ENCODE results near the gene SMIM41. TPM values are rescaled to one million over a fixed set of nuclear protein-coding genes. Genes with fewer than 3 reads are reported as not detected.

The SMIM41 gene
- total and polyA plus RNA-seq, 10 donors = 0.64 to 8.1 (median 2.0) TPM

DNA sequence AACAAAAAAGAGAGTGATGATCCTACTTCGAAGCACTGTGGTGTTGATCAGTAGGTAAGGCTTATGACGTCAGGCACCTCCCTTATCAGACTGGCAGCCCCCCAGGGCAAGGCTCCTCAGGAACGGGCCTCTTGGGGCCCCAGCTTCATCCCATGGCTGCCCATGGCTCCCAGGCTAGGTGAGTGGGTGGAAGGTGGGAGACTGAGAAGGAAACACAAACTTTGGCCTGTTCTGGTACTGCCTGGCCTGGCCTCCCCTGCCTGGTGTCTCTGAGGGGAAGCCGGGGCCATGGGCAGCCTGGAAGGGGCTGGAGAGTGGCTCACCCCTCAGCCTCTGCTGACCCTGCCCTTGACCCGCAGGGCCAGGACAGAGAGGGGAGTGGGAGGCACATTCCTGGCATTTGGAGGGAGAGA lies 73.4 kb downstream of the SMIM41 start:
- TF ChIP-seq, protein P1, sequence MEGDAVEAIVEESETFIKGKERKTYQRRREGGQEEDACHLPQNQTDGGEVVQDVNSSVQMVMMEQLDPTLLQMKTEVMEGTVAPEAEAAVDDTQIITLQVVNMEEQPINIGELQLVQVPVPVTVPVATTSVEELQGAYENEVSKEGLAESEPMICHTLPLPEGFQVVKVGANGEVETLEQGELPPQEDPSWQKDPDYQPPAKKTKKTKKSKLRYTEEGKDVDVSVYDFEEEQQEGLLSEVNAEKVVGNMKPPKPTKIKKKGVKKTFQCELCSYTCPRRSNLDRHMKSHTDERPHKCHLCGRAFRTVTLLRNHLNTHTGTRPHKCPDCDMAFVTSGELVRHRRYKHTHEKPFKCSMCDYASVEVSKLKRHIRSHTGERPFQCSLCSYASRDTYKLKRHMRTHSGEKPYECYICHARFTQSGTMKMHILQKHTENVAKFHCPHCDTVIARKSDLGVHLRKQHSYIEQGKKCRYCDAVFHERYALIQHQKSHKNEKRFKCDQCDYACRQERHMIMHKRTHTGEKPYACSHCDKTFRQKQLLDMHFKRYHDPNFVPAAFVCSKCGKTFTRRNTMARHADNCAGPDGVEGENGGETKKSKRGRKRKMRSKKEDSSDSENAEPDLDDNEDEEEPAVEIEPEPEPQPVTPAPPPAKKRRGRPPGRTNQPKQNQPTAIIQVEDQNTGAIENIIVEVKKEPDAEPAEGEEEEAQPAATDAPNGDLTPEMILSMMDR (IDR thresholded peaks at IDR 0.05 in 8 of 11, conservative IDR thresholded peaks at IDR 0.05 in 3 of 11) = no peak
- TF ChIP-seq POLR2A (IDR thresholded peaks at IDR 0.05) (no peak), POLR2AphosphoS5 (IDR thresholded peaks at IDR 0.05) (no peak)
- intact Hi-C loops (cut with DNase I; ENCODE audit: low total_unique reads) = loop anchor here (10.0 kb wide), 1 partner anchor 832 kb away; no protein-coding TSS in a partner anchor
- H3K27me3 ChIP-seq (replicated peaks in 1 of 7) = peaks cover 0 to 23% (median 11%) of the 10 kb centered on the region in 7 donors
- peaks cover 3 to 34% (median 20%) of the 10 kb centered on the region in 6 donors for H3K4me1 ChIP-seq
- H3K4me3 ChIP-seq = no peak overlapping the region
- no peak overlapping the region for H3K27ac ChIP-seq
- DNase-seq = no peak
- H3K9me3 ChIP-seq = no peaks in the 10 kb centered on the region
- WGBS, 5 donors = 80 to 97% (median 88%) methylated on average over 5 of the region's 5 CpGs
- no peaks in the 10 kb centered on the region for H3K36me3 ChIP-seq

DNA sequence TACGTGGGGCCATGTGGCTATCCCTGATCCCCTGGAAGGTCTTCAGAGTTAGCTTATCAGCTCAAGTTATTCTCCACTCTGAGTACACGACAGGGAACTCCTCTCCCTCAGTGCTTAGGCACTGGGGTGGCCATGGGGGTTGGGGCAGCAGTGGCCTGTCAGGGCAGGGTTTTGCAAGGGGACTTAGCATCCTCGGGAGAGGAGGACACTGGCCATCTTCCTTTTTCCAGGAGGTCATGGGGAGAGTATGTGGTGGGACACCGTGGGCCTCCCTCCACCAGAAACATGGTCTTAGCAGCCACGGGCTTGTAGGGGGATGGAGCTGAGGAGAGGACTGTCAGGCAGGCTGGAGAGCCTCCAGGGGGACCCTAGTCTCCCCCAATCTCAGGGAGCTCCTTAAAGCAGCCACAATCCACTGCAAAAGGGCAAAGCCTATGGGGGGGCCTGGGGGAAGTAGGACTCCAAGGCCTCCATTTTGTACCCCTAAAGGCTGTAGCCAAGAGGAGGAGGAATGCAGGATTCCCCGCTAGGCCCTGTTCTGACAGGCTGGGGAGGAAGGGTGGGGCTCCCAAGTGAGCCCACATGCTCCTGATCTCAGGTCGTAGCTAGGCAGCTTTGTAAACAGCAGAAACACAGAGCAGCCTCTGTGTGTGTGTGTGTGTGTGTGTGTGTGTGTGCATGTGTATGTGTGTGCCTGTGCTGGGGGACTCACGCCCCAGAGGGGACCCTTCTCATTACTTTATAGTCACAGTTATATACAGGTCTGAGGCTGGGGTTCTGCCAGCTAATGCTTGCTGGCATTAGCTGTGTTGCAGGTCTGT lies 75.8 kb downstream of the SMIM41 start:
- peak; percentile 55 for DNase-seq
- intact Hi-C loops (cut with DNase I; ENCODE audit: low total_unique reads) = loop anchor here (5.0 to 10.0 kb wide), 2 partner anchors 727 to 830 kb away; no protein-coding TSS in a partner anchor
- Histone ChIP-seq H3K9me3 (no peaks in the 10 kb centered on the region), H3K4me1 (peaks cover 3 to 16% (median 10%) of the 10 kb centered on the region in 6 donors), H3K27me3 (replicated peaks in 1 of 7) (peaks cover 0 to 23% (median 11%) of the 10 kb centered on the region in 7 donors), H3K4me3 (no peak overlapping the region), H3K36me3 (no peaks in the 10 kb centered on the region), H3K27ac (no peak overlapping the region)
- no peak for TF ChIP-seq POLR2AphosphoS5 (IDR thresholded peaks at IDR 0.05)
- TF ChIP-seq, protein P1 (IDR thresholded peaks at IDR 0.05 in 8 of 11, conservative IDR thresholded peaks at IDR 0.05 in 3 of 11) = no peak
- no peak for TF ChIP-seq POLR2A (IDR thresholded peaks at IDR 0.05)
- 62 to 82% (median 66%) methylated on average over 6 to 8 of the region's 8 CpGs for WGBS, 5 donors

DNA sequence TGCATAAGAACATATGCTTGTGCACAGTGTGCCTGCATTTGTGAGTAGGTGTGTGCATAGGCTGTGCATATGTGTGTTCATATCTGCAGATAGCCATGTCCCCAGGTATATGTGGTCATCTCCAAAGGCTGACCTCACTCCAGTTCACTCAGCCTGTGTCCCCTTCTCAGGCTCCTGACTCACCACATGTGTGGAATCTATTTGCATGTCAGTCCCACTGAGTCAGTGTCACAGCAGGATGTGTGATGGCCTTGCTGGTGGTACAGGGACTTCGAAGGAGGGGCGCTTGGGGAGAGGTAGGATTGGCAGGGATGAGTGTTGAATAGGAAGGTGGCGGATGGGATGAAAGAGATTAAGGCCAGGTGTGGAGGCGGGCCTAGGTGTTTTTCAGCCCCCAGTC lies 76.8 kb downstream of the SMIM41 start:
- Histone ChIP-seq H3K4me1 (peaks cover 3 to 16% (median 9%) of the 10 kb centered on the region in 6 donors), H3K4me3 (no peak overlapping the region), H3K27ac (no peak overlapping the region), H3K27me3 (replicated peaks in 1 of 7) (peaks cover 0 to 21% (median 11%) of the 10 kb centered on the region in 7 donors), H3K9me3 (no peaks in the 10 kb centered on the region), H3K36me3 (no peaks in the 10 kb centered on the region)
- no peak for DNase-seq
- TF ChIP-seq POLR2AphosphoS5 (IDR thresholded peaks at IDR 0.05) (no peak), POLR2A (IDR thresholded peaks at IDR 0.05) (no peak)
- WGBS, 5 donors = 79 to 87% (median 84%) methylated on average over 4 of the region's 4 CpGs
- intact Hi-C loops (cut with DNase I; ENCODE audit: low total_unique reads) = loop anchor here (2.0 to 10.0 kb wide), 3 partner anchors 172 to 828 kb away; no protein-coding TSS in a partner anchor

DNA sequence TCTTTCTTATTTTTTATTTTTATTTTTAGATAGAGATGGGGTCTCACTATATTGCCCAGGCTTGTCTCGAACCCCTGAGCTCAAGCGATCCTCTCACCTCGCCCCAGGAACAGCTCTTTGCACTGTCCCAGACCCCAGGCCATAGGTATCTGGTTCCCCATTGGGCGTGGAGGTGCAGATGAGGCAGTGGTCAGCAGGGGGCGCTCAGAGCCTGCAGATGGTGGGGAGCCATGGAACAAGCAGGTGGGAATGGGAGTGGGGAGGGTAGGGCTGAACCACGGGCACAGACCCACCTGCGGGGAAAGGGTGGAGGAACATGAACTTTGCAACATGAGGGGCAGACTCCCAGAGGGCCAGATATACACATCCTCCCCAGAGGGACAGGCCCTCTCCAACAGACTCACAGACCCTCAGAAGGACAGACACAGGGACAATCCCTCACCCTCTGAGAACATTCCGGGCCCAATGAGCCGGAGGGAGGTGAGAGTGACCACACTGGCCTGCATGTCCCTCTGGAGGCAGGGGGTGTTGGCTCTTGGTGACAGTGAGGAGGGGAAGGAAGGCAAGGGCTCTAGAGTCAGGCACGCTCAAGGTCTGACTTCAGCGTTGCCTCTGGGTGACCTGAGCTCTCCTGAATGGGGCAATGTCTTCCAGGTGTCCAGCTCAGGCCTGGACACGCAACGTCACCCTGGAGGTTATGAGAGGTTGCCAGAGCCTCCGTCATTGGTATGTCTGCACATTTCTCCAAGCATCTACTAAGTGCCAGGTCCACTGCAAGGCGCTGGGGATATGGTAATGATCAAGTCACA lies 77.5 kb downstream of the SMIM41 start:
- Histone ChIP-seq H3K4me3 (no peak overlapping the region), H3K9me3 (no peaks in the 10 kb centered on the region), H3K27me3 (replicated peaks in 1 of 7) (peaks cover 0 to 15% (median 7%) of the 10 kb centered on the region in 7 donors), H3K4me1 (peaks cover 2 to 10% (median 7%) of the 10 kb centered on the region in 6 donors), H3K36me3 (no peaks in the 10 kb centered on the region), H3K27ac (no peak overlapping the region)
- 29 to 52% (median 49%) methylated on average over 9 to 15 of the region's 15 CpGs for WGBS, 5 donors
- TF ChIP-seq POLR2AphosphoS5 (IDR thresholded peaks at IDR 0.05) = no peak
- TF ChIP-seq, protein P1 (IDR thresholded peaks at IDR 0.05 in 8 of 11, conservative IDR thresholded peaks at IDR 0.05 in 3 of 11) = peak; percentile 70 to 95 (median 90)
- intact Hi-C loops (cut with DNase I; ENCODE audit: low total_unique reads) = loop anchor here (2.0 to 10.0 kb wide), 3 partner anchors 172 to 828 kb away; no protein-coding TSS in a partner anchor
- DNase-seq = peak; percentile 89
